Hippocampal formation (tissue), 2 donors: ENCODE results near the gene PIGZ.

Experiments used
- DNase-seq, 2 donors: peaks; one replicate each; lab custom pipeline; 2025; lab: John Stamatoyannopoulos, UW

The PIGZ gene, protein sequence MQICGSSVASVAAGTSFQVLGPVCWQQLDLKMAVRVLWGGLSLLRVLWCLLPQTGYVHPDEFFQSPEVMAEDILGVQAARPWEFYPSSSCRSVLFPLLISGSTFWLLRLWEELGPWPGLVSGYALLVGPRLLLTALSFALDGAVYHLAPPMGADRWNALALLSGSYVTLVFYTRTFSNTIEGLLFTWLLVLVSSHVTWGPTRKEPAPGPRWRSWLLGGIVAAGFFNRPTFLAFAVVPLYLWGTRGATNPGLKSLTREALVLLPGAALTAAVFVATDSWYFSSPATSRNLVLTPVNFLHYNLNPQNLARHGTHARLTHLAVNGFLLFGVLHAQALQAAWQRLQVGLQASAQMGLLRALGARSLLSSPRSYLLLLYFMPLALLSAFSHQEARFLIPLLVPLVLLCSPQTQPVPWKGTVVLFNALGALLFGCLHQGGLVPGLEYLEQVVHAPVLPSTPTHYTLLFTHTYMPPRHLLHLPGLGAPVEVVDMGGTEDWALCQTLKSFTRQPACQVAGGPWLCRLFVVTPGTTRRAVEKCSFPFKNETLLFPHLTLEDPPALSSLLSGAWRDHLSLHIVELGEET

DNA sequence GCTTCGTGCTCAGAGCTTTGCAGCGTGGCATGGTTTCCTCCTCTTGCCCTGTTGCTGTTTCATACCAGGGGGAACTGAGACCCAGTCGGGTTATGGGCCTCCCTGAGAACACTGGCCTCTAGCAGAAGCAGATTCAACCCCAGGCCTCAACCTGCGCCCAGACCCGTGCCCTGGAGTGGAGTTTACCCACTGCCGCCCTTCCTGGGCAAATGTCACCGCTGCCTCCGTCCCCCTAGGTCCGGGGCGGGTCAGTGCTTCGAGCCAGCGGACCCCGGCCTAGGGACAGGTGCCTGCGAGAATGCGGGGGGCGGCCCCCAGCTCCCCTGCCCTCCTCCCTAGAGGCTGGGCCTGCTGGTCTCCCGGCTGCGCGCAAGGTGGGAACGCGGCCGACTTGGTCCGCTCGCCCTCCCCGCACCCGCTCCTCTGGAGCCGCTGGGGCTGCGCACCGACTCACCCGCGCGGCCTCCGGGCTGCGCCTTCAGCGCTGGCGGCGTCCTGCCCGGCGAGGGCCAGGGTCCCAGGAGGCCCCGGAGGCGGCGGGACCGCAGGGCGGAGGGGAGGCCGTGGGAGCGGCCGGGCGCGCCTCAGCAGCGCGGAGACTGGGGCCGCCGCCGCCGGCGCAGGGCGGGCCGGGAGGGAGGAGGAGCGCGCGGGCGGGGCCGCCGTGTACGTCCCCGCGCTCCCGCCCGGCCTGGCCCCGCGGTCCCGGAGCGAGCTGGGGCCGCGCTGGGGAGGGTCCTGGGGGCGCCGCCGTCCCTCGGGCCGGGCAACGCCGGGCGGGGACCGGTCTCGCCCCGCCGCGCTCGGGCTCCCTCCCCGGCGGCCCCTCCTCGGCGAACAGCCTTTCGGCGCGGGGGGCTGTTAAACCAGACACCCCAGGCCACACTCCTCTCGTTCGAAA lies at the start of gene PIGZ:
Gene PIGZ (minus strand): TSS at position 601 of the 901 bp plus-strand sequence. CDS start 16,802 bp downstream, outside the sequence.
- peak in 1 of 2 donors; percentile 29 for DNase-seq

DNA sequence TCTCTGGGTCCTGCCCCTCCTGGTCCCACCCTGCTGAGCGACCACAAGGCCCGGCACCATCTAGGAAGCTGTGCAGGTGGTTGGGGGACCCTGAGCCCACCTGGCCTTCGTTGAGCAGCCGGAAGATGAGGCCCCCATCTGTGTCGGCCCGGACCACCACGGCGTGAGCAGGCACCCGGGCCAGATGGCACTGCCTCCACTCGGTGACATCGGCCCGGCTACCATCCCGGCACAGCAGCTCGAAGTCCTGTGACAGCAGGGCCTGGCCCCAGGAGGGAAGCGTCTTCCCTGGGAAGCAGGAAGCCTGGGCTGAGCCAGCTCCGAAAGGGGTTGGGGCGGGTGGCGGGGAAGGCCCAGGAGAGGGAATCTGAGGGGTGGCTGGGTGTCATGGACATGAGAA lies 48.4 kb upstream of the PIGZ start:
- DNase-seq, result no peak

DNA sequence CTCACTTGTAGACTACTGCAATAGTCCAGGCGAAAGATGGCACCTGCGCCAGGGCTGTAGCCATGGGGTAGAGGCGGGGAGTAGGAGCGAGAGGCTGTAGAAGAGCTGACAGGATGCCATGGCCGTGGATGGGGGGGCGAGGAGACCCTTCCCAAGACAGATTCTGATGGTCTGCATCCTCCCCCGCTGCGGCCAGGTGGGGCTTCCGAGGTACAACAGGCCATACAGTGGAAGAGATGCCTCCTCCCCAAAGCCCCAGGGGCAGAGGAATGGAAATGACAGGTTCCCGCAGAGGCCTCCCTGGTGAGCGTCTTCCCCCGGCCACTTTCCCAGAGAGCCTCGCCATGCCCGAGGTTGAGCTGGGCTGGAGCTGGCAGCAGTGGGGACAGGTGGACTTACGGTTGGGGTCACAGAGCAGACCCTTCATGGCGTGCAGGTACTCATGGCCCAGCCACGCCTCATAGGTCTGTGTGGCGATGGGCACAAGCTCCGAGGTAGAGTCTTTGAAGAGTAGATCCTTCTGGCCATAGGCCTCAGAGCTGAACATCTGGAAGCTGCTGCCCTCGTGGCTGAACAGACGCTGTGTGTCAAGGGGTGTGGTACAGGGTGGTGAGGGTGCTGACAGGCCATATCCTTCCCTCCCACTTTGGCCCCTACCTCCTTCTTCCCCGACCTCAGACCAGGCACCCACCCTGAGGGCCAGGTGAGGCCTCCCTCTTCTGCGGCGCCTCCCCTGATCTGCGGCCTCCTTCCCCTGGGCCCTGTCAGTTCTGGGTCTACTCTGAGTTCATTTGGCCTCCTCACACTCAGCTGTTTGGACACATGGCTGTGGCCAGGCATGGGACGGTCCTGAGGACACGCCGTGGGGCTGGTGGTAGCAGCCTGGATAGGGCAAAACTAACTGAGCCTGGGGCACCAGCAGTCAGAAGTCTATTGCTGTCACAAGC lies 47.4 kb upstream of the PIGZ start:
- no peak for DNase-seq

DNA sequence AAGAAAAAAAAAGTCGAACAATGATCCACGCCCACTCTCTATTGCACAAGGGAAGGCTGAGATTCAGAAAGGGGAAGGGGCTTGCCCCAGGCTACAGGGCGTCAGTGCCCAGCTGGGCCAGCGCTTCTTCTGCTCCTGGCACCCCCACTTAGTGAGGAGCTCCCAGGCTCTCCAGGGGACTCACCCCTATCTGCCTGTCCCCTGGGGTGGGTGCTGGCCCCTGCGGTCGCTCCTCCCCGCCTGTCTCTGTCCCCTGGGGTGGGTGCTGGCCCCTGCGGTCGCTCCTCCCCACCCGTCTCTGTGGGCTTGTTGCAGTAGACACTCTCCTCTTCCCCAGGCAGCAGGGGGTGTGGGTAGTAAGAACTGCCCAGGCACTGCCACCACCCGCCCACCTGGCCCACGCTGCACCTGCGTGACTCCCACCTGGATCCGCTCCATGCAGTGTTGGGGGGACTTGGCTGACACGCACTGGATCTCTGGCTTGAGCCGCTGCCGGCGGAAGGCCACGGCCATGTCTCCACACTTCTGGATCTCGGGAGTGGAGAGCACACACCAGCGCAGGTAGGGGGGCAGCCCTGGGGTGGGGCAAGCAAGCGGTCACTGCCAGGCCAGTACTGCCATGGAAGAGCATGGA lies 46.4 kb upstream of the PIGZ start:
- no peak for DNase-seq

DNA sequence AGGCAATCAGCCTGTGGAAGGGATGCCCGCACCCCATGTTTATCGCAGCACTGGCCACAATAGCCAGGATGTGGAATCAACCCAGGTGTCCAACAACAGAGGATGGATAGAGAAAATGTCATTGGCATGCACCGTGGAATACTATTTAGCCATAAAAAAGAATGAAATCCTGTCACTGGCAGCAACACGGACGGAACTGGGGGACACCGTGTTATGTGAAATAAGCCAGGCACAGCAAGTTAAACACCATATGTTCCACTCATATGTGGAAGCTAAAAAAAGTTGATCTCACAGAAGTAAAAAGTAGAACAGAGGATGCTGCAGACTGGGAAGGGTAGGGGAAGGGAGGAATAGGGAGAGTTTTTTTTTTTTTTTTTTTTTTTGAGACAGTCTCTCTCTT lies 45.4 kb upstream of the PIGZ start:
- DNase-seq, result no peak

DNA sequence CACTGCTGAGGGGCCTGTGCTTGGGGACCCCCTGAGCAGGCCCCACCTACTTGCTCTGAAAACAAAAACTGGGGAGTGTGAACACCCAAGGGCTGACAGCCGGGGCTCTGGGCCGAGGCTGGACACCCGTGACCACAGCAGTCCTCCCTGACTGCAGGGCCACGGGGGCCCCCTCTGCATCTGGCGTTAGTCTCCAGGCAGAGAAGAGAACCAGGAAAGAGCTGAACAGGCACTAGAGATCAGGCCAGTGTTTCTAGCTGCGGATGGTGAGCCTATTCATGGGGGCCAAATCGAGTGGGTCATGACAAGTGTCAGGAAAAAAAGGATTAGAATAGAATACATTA lies 43.9 kb upstream of the PIGZ start:
- DNase-seq, result no peak

DNA sequence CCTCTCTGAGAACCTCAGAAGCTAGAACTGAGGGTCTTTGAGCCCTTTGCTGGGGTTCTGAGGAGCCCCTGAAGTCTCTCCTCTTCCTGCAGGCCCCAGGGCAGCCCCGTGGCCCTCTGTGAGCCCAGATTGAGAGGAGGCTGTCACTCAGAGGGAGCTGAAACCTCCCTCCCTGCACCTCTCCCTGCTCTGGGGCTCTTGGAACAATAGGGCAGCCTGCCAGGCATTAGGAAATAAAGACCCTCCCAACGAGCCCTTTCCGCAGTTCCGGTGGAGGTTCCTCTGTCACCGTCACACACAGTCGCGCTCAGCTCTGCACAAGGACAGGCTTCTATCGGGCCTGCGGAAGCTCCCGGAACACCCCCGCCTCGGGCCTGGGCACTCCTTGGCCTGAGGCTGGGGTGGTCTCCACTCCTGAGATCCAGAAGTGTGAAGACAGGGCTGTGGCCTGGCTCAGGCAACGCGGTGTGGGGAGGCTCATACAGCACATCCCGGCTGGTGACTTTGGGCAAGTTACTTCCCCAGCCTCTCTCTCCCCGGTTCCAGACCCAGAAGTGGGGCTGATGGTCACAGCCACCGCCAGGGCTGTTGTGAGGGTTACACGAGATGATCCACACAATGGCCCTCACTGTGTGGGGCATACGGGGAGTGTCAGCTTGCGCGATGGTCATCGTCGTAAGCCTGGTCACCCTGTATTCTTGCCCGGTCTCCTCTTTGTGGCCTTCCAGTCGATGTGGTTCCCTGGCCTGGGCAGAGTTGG lies 43.3 kb upstream of the PIGZ start:
- no peak for DNase-seq

DNA sequence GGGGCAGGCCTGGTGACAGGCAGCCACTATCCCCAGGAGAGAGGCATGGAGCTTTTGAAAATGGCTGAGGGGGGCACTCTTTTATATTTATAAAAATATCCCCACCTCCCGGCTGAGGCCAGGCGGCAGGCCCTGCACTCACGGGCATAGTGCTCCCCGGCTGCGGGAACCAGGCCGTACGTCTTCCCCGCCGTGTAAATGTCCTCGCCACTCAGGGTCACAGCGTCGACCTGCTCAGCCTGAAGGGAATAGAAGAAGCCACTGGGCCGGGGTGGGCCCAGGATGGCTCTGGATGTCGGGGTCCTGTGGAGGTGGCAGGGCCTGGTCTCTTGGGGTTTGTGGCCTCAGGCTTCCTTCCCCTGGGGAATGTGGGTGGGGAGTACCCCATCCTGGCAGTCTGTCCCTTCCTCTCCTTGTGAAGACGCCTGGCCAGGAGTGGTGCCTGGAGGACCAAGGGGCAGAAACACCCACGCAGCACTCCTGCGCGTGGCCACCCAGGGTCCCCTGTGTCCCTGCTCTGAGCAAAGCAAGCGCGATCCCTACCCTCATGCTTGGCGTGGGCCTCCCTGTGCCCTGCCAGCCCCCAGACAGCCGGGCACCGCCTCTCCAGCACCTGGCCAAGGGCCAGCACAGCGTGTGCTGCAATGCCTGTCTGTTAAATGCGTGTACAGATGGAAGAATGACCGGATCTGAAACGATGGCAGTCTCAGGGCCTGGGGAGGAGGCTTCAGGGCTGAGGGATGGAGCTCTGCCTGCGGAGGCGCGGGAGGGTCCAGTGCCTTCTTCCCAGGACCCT lies 42.1 kb upstream of the PIGZ start:
- no peak for DNase-seq

DNA sequence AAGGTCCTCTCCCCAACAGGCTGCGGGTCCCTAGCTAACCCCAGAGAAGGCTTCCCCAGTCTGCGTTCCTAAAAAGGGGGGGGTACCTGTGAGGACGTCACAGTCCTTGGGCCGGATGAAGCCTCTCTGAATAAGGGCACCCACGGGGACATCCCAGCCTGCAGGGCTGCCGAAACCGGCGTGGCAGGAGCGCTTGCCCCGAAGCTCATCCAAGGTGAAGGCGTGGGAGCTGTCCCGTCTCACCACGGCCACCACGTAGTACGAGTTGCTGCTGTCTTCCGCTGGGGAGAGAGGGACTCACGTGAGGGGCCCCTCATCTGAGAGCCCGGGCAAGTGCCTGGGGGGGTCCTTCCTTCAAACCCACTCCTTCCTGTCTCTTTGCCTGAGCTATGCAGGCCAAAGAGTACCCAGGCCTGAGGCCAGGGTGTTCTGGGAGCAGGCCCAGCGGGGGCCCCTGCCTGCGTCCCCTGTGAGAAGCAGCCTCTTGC lies 40.9 kb upstream of the PIGZ start:
- DNase-seq, result no peak

DNA sequence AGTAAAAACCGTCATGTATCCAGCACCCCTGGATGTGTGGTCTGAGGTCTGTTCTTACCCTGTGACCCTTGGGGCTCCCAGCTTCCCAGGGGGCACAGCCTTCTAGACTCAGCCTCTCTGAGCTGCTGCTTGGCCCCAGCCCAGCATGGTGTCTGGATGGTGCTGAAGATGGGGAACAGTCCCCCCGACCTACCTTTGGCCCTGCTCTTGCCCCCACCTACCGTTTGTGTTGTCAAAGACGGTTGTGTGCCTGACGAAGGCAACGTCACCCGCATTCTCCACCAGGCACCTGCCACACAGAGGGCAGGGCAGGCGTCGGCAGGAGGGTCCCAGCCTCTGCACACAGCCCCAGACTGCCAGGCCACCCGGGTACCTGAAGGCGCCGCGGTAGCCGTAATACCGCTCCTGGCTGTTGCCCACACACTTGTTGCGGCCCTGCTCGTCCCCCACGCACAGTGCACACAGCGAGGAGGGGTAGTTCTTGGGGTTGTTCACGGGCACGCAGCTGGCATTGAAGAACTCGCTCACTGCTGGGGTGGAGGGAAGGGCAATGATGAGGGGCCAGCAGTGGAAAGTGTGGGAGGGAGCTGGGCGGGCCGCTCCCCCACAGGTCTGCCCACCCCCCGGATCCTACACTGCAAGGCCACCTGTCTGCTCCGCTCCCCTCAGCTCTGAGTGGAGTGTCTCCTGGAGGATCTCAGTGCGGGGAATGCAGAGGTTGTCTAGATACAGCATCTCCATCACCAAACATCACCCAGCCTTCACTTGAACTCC lies 40.0 kb upstream of the PIGZ start:
- DNase-seq, result no peak

DNA sequence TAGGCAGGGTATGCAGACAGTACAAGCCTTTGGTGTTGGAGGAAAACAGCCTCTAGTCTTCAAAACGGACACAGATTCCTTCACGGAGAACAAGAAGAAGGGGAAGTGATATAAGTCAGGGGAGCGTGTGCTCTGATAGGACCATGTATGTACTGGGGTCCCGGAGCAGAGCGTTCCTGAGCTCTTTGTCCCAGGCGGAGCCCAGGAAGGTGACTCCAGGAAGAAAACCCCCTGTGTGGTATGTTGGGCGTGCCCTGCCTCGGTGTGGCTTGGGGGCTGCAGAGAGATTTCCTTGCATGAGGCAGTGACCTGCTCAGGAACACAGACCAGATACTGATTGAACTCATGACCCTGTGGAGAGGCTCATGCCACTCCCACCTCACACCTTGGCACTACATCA lies 39.3 kb upstream of the PIGZ start:
- DNase-seq, result no peak

DNA sequence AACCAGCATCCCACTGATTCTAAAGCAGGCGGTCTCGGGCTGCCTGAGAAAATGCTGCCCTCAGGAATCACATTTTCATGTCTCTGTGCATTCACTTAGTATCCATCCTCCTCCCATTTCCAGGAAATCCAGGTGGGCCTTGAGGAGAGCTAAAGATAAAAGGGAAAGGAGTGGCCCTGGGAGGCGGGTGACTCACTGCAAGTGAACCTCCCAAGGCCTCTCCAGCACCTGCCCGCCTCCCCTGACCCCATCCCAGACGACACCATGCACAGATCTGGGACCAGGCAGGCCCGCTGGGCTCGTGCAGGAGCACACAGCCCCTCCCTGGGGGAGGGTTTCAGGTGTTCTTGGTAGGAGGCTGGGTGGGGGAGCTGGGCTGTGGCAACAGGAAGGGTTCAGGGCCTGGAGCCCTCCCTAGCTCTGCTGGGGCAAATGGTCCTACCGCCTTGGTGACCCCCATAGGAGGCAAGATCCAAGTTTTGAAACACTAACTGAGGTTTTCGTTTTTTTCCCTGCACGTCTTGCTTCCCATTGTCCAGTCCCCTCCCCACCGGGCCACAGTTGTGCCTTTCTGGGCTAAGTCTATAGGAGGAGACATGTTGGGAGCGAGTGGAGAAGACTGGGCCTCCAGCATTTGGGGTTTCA lies 38.8 kb upstream of the PIGZ start:
- DNase-seq, result no peak

DNA sequence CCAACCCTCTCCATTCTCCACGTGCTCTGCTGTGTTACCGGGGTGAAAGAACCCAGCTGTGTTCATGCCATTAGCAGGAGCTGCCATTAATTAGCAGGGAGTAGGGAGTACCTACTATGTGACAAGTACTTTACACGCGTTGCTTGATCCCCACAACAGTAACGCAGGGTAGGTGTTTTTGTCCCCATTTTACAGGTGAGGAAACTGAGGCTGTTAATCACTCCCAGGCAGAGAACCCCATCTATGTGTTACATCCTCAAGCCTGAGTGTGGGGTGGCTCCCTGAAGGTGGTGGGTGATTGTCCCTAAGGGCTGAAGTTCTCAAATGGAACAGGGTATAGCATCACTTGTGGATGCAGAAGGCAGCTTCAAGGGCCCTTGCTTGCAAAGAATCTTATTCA lies 38.2 kb upstream of the PIGZ start:
- no peak for DNase-seq

DNA sequence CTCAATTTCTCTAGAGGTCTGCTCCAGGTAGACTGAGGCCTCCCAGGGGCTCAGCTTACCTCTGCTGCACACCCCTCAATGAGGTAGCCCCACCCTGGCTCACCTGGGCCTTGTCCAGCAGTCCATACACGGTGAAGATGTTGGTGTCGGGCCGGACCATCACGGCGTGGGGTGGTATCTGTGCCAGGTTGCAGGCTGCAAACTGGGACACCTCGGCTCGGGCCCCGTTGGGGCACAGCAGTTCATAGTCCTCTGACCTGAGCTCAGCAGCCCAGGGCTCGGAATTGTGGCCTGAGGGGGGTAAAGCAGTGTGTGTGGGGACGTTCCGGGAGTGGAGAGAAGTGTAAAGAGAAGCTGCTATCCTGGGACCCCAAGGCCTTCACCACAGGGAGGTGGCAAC lies 37.8 kb upstream of the PIGZ start:
- DNase-seq, result no peak

DNA sequence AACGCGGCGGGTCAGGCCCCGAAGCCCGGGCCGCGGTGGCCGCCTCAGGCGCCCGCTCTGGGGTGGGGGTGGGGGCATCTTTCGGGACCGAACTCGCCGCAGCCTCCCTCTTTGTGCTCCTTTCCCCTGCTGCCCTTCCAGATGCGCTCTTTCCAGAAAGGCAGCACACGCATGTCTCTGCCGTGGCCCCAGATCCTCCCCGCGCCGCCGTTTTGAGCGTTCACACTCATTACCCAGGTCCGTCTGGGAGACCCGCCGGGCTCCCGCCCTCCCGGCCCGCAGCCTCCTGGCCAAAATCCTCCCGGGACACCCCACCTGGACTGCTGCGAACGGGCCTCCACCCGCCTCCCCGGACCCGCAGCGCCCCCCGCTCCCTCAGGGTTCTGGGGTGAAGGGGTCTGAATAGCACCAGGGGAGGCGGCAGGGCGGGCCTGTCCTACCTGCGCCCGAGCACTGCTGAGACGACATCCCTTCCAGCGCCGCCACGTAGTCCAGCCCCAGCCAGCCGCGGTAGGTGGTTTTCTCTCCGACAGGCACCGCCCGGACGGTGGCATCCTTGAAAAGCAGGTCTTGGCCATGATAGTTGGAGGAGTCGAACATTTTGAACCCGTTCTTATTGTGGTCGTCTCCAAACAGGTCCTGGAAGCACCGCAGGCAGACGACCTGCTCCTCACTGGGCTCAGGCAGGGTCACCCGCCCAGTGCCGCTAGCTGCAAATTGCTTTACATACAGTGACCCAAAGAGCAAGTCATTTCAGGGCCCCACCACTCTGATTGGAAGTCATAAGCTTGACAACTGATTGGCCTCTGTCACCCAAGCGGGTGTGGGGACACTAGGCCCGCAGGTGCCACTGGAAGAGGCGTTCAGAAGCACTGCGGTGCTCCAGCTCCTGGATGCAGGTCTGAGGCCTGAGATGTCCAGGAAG lies 35.1 kb upstream of the PIGZ start:
- no peak for DNase-seq

DNA sequence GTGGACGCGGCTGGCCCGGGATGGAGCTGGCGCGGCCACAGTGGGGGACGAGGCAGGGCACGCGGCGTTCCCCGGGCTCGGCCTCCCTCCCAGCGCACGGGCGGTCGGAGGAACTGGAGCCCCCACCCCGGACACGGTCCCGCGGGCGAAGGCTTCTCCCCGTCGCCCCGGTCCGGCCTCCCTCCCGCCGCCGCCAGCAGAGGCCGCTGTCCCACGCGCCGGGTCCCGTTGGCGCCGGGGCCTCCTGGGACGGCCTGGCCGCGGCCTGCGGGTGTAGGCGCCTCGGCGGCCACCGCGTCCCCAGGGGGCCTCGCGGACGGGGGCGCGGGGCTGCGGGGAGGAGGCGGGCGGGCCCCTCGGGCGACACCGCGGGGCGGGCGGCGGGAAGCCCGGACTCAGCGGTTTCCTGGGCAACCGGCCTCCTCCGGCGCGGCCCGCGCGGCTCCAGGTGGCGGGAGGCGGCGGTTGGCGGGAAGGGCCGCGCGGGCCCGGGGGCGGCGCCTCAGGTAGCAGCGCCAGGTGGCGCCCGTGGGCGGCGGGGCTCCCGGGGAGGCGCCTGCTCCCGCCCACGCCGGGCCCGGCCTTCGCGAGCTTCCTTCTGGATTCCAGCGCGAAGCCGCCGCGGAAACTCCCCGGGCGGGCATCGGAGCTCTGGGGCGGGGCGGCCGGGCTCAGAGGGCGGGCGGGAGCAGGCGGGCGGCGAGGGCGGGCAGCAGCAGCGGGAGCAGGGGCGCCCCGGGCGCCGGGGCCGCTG lies 34.2 kb upstream of the PIGZ start:
- DNase-seq, result peak; percentile 39 to 59
